HL-60 (cell line): ENCODE measurements around the gene NUB1.

ENCODE experiments used
- DNase-seq, 2 experiments: peaks; one replicate each; pipeline ENCODE4 v3.0.0-alpha.2; 2010 to 2020; ENCODE audit warnings: low read depth in 1 of 2, low spot score in 1 of 2
- H3K27ac ChIP-seq: fragments of 250-450 bp; sonication (Bioruptor Pico); replicated peaks from 2 replicates; pipeline ENCODE4 v1.5.1; 2020; ENCODE audit warnings: mild to moderate bottlenecking, moderate library complexity
- H3K27me3 ChIP-seq: fragments of 250-450 bp; sonication (Bioruptor Pico); 2 replicates; pipeline ENCODE4 v1.5.1; 2021; ENCODE audit warnings: mild to moderate bottlenecking, moderate library complexity; ENCODE audit not compliant: insufficient read depth, poor library complexity, severe bottlenecking
- H3K4me3 ChIP-seq: replicated peaks from 2 replicates; pipeline ENCODE4 v1.5.1; 2011; ENCODE audit warnings: mild to moderate bottlenecking, control low read depth, low read length; ENCODE audit not compliant: insufficient read depth
- CTCF ChIP-seq: IDR thresholded peaks from one replicate; pipeline ENCODE4 v1.5.1; 2011; ENCODE audit warnings: low read length, control low read depth, inconsistent platforms; ENCODE audit not compliant: insufficient read depth
- GABPA ChIP-seq: IDR thresholded peaks from 2 replicates; pipeline ENCODE4 v1.6.1; 2012; ENCODE audit warnings: low read depth
- POLR2AphosphoS5 ChIP-seq: IDR thresholded peaks from 2 replicates; pipeline ENCODE4 v1.6.1; 2012; ENCODE audit warnings: low read depth
- REST ChIP-seq: IDR thresholded peaks from 2 replicates; pipeline ENCODE4 v1.6.1; 2012; ENCODE audit warnings: low read depth; ENCODE audit not compliant: insufficient replicate concordance
- SPI1 ChIP-seq: IDR thresholded peaks from 2 replicates; pipeline ENCODE4 v1.6.1; 2012; ENCODE audit warnings: low read depth, mild to moderate bottlenecking, borderline replicate concordance

The NUB1 gene

GRCh38 chr7:151394076-151395035 is 52.7 kb downstream of the NUB1 start:
- no peak overlapping the region for H3K4me3 ChIP-seq
- DNase-seq, result no peak
- H3K27ac ChIP-seq, result no peak overlapping the region
- H3K27me3 ChIP-seq, result peaks cover 16% of the 10 kb centered on the region
- TF ChIP-seq POLR2AphosphoS5, result no peak
- no peak for TF ChIP-seq GABPA
- no peak for TF ChIP-seq CTCF
- no peak for TF ChIP-seq SPI1
- TF ChIP-seq REST, result no peak

GRCh38 chr7:151395036-151395367 is 53.4 kb downstream of the NUB1 start:
- Histone ChIP-seq H3K27ac (no peak overlapping the region), H3K4me3 (no peak overlapping the region), H3K27me3 (peaks cover 10% of the 10 kb centered on the region)
- DNase-seq, result no peak
- TF ChIP-seq GABPA, result no peak
- no peak for TF ChIP-seq REST

GRCh38 chr7:151396328-151396970 is 54.8 kb downstream of the NUB1 start:
- Histone ChIP-seq H3K27me3 (peaks cover 2% of the 10 kb centered on the region), H3K4me3 (no peak overlapping the region), H3K27ac (no peak overlapping the region)
- TF ChIP-seq GABPA (no peak), REST (no peak), SPI1 (no peak), CTCF (no peak), POLR2AphosphoS5 (no peak)
- DNase-seq, result no peak
